Loucy (cell line): Measurements from ENCODE around the gene UBR4.

Experiments
- H2AFZ ChIP-seq: fragments of 200-600 bp; sonication (generic); 2 replicates; pipeline ENCODE4 v1.6.0; 2016; ENCODE audit warnings: antibody characterized with exemption, mild to moderate bottlenecking, low read length, moderate library complexity
- H3F3A ChIP-seq: fragments of 200-600 bp; 2 replicates; pipeline ENCODE4 v1.6.0; 2016; ENCODE audit warnings: antibody characterized with exemption, low read depth, mild to moderate bottlenecking
- H3K27me3 ChIP-seq: fragments of 200-600 bp; sonication (generic); 2 replicates; pipeline ENCODE4 v1.6.1; 2014; ENCODE audit warnings: low read length, mild to moderate bottlenecking; ENCODE audit not compliant: insufficient read depth, poor library complexity, severe bottlenecking
- H3K36me3 ChIP-seq: fragments of 200-600 bp; sonication (generic); 2 replicates; pipeline ENCODE4 v1.6.1; 2016; ENCODE audit warnings: low read length; ENCODE audit not compliant: insufficient read depth
- H3K4me1 ChIP-seq: fragments of 200-600 bp; sonication (generic); 2 replicates; pipeline ENCODE4 v1.5.1; 2014; ENCODE audit warnings: low read length, mild to moderate bottlenecking; ENCODE audit not compliant: insufficient read depth, poor library complexity, severe bottlenecking
- H3K4me2 ChIP-seq: fragments of 200-600 bp; sonication (generic); 2 replicates; pipeline ENCODE4 v1.6.0; 2014; ENCODE audit warnings: antibody characterized with exemption, low read length, low read depth, mild to moderate bottlenecking; ENCODE audit not compliant: poor library complexity, severe bottlenecking
- H3K4me3 ChIP-seq: fragments of 200-600 bp; sonication (generic); 2 replicates; pipeline ENCODE4 v1.5.1; 2014; ENCODE audit warnings: low read length, mild to moderate bottlenecking, mixed read lengths; ENCODE audit not compliant: poor library complexity, severe bottlenecking
- H3K79me2 ChIP-seq: fragments of 200-600 bp; sonication (generic); 2 replicates; pipeline ENCODE4 v1.6.1; 2014; ENCODE audit warnings: low read length; ENCODE audit not compliant: insufficient read depth
- H3K9ac ChIP-seq: fragments of 200-600 bp; sonication (generic); 2 replicates; pipeline ENCODE4 v1.6.0; 2014; ENCODE audit warnings: mild to moderate bottlenecking, low read depth, low read length, moderate library complexity; ENCODE audit not compliant: poor library complexity, severe bottlenecking
- H3K9me2 ChIP-seq: fragments of 200-600 bp; sonication (generic); replicated peaks from 2 replicates; pipeline ENCODE4 v1.6.1; 2016; ENCODE audit warnings: low read depth, low read length, mixed read lengths
- H3K9me3 ChIP-seq: fragments of 200-600 bp; sonication (generic); 2 replicates; pipeline ENCODE4 v1.6.1; 2014; ENCODE audit warnings: mild to moderate bottlenecking, antibody characterized with exemption, low read length, low read depth; ENCODE audit not compliant: insufficient read depth
- H4K20me1 ChIP-seq: fragments of 200-600 bp; sonication (generic); 2 replicates; pipeline ENCODE4 v1.6.0; 2014; ENCODE audit warnings: antibody characterized with exemption, low read length, mild to moderate bottlenecking; ENCODE audit not compliant: insufficient read depth, poor library complexity, severe bottlenecking
- CTCF ChIP-seq: fragments of 200-600 bp; sonication (generic); conservative IDR thresholded peaks from 2 replicates; pipeline ENCODE4 v1.5.1; 2014; ENCODE audit warnings: mild to moderate bottlenecking, antibody characterized with exemption, low read length
- EZH2phosphoT487 ChIP-seq: fragments of 200-600 bp; IDR thresholded peaks from 2 replicates; pipeline ENCODE4 v1.6.1; 2018; ENCODE audit warnings: antibody characterized with exemption, mild to moderate bottlenecking, moderate library complexity, borderline replicate concordance

The UBR4 gene

GRCh38 chr1:19033926-19034680 lies 176.0 kb downstream of the UBR4 start:
- Histone ChIP-seq H2AFZ (no peak overlapping the region), H3K9ac (no peak overlapping the region), H4K20me1 (no peaks in the 10 kb centered on the region), H3K4me2 (no peak overlapping the region), H3K9me3 (no peaks in the 10 kb centered on the region), H3K36me3 (no peaks in the 10 kb centered on the region), H3K4me1 (peaks cover 14% of the 10 kb centered on the region), H3K79me2 (no peaks in the 10 kb centered on the region), H3F3A (no peaks in the 10 kb centered on the region), H3K9me2 (no peaks in the 10 kb centered on the region), H3K27me3 (no peaks in the 10 kb centered on the region), H3K4me3 (no peak overlapping the region)
- TF ChIP-seq CTCF (no peak), EZH2phosphoT487 (no peak)

- H2AFZ ChIP-seq: no peak overlapping the region
- no peak overlapping the region for H3K4me3 ChIP-seq
- H3K27me3 ChIP-seq: no peaks in the 10 kb centered on the region
- H3F3A ChIP-seq: no peaks in the 10 kb centered on the region
- no peaks in the 10 kb centered on the region for H4K20me1 ChIP-seq
- H3K9ac ChIP-seq: no peak overlapping the region
- H3K4me1 ChIP-seq: peaks cover 14% of the 10 kb centered on the region
- H3K9me3 ChIP-seq: no peaks in the 10 kb centered on the region
- no peaks in the 10 kb centered on the region for H3K9me2 ChIP-seq
- TF ChIP-seq EZH2phosphoT487 (no peak), CTCF (no peak)
- H3K4me2 ChIP-seq: no peak overlapping the region
- no peaks in the 10 kb centered on the region for H3K79me2 ChIP-seq
- no peaks in the 10 kb centered on the region for H3K36me3 ChIP-seq
These were observed 176.6 kb downstream of the UBR4 start for GRCh38 chr1:19033515-19033839.

- H3K36me3 ChIP-seq: no peaks in the 10 kb centered on the region
- H3K79me2 ChIP-seq: no peaks in the 10 kb centered on the region
- H3K9me3 ChIP-seq: no peaks in the 10 kb centered on the region
- H3F3A ChIP-seq: no peaks in the 10 kb centered on the region
- TF ChIP-seq EZH2phosphoT487 (no peak), CTCF (no peak; the same call in 1 of the 2 replicates)
- peaks cover 17% of the 10 kb centered on the region for H3K4me1 ChIP-seq
- H2AFZ ChIP-seq: no peak overlapping the region
- H3K4me2 ChIP-seq: no peak overlapping the region
- no peak overlapping the region for H3K4me3 ChIP-seq
- H4K20me1 ChIP-seq: no peaks in the 10 kb centered on the region
- no peak overlapping the region for H3K9ac ChIP-seq
- no peaks in the 10 kb centered on the region for H3K9me2 ChIP-seq
- H3K27me3 ChIP-seq: no peaks in the 10 kb centered on the region
These were observed 177.2 kb downstream of the UBR4 start for GRCh38 chr1:19032701-19033514.
